Fibroblast of the aortic adventitia (primary cell): Measurements from ENCODE around the gene MAP1LC3B2. TPM values are rescaled to one million over a fixed set of nuclear protein-coding genes. Genes with fewer than 3 reads are reported as not detected.

Experiments
- DNase-seq: peaks from one replicate; pipeline ENCODE4 v3.0.0-alpha.2; 2010; ENCODE audit warnings: low read depth
- H3K4me3 ChIP-seq: 2 replicates; pipeline ENCODE4 v1.5.1; 2011; ENCODE audit warnings: low read depth, mild to moderate bottlenecking, control low read depth, low read length, moderate library complexity
- CTCF ChIP-seq: IDR thresholded peaks from 2 replicates; pipeline ENCODE4 v1.5.1; 2011; ENCODE audit warnings: mild to moderate bottlenecking, low read length, control low read depth, inconsistent platforms; ENCODE audit not compliant: insufficient read depth
- total RNA-seq: library from RNA; depleted of rRNA; stranded (reverse); fragments of >200 nt; gene quantifications from 2 replicates; pipeline ENCODE4 v1.2.3, GENCODE V29; 2012; ENCODE audit warnings: low replicate concordance

Gene MAP1LC3B2
- total RNA-seq, 1 donor: not detected

- no peak overlapping the region for H3K4me3 ChIP-seq
- TF ChIP-seq CTCF: no peak
- no peak for DNase-seq
These were observed 31.4 kb downstream of the MAP1LC3B2 start for GRCh38 chr12:116590561-116590960.

GRCh38 chr12:116591855-116592637 lies 32.9 kb downstream of the MAP1LC3B2 start:
- H3K4me3 ChIP-seq: no peak overlapping the region
- peak; percentile 75 for DNase-seq

GRCh38 chr12:116592731-116593130 lies 33.5 kb downstream of the MAP1LC3B2 start:
- DNase-seq: peak; percentile 77
- H3K4me3 ChIP-seq: no peak overlapping the region
- TF ChIP-seq CTCF: no peak

More at GRCh38 chr12:116591855-116592637, 32.9 kb downstream of the MAP1LC3B2 start:
- TF ChIP-seq CTCF: no peak

GRCh38 chr12:116594325-116595038 lies 35.3 kb downstream of the MAP1LC3B2 start:
- no peak for TF ChIP-seq CTCF
- no peak for DNase-seq
- no peak overlapping the region for H3K4me3 ChIP-seq

- no peak for TF ChIP-seq CTCF
- H3K4me3 ChIP-seq: no peak overlapping the region
- peak; percentile 83 for DNase-seq
These were observed 36.0 kb downstream of the MAP1LC3B2 start for GRCh38 chr12:116595186-116595585.

- no peak for DNase-seq
- H3K4me3 ChIP-seq: no peak overlapping the region
- TF ChIP-seq CTCF: no peak
These were observed 36.5 kb downstream of the MAP1LC3B2 start for GRCh38 chr12:116595672-116596071.
